ENCODE measurements around the gene GNA15.

DNA sequence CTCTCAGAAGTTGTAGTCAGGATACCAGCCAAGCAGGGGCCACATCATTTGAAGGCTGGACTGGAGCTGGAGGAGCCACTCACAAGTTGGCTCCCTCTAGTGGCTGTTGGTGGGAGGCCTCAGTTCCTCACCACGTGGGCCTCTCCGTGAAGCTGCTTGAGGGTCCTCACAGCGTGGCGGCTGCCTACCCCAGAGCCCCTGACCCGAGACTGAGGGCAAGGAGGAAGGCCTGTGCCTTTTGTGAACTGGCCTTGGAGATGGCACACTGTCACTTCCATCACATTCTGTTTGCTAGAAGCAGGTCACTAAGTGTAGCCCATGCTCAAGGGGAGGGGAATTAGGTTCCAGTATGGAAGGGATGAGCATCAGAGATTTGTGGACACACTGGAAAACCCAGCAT is 27.1 kb upstream of the GNA15 start:
- TF ChIP-seq, protein P1, sequence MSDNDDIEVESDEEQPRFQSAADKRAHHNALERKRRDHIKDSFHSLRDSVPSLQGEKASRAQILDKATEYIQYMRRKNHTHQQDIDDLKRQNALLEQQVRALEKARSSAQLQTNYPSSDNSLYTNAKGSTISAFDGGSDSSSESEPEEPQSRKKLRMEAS (IDR thresholded peaks at IDR 0.05) = peak; percentile 96
- no peak for TF ChIP-seq TAF1 (IDR thresholded peaks at IDR 0.05; ENCODE audit: low read depth, low read length)
- TF ChIP-seq ATF2 (IDR thresholded peaks at IDR 0.05; ENCODE audit: low read length) = no peak
- TF ChIP-seq SRF (IDR thresholded peaks at IDR 0.05; ENCODE audit: low read depth, low read length) = no peak
- TF ChIP-seq, protein P2, sequence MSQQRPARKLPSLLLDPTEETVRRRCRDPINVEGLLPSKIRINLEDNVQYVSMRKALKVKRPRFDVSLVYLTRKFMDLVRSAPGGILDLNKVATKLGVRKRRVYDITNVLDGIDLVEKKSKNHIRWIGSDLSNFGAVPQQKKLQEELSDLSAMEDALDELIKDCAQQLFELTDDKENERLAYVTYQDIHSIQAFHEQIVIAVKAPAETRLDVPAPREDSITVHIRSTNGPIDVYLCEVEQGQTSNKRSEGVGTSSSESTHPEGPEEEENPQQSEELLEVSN (IDR thresholded peaks at IDR 0.05) = peak; percentile 76
- peak; percentile 74 to 97 (median 92) for TF ChIP-seq CTCF (IDR thresholded peaks at IDR 0.05; ENCODE audit: control extremely low read depth in 1 of 3, insufficient read depth in 1 of 3, low read depth in 1 of 3, low read length in 3 of 3)
- TF ChIP-seq SUZ12 (IDR thresholded peaks at IDR 0.05; ENCODE audit: low read length) = no peak
- TF ChIP-seq SIN3A (conservative IDR thresholded peaks at IDR 0.05 in 1 of 2, IDR thresholded peaks at IDR 0.05 in 1 of 2; ENCODE audit: low read depth in 1 of 2, low read length in 2 of 2) = peak in 1 of 2 experiments; percentile 49; a peak in 1 of 4 replicates
- TF ChIP-seq POLR2A (IDR thresholded peaks at IDR 0.05; ENCODE audit: control extremely low read depth in 1 of 2, low read depth in 2 of 2, low read length in 2 of 2) = no peak
- TF ChIP-seq RAD21 (IDR thresholded peaks at IDR 0.05 in 1 of 2, conservative IDR thresholded peaks at IDR 0.05 in 1 of 2; ENCODE audit: low read depth in 2 of 2, low read length in 2 of 2) = peak; percentile 49 to 59
- no peak for TF ChIP-seq SIX5 (IDR thresholded peaks at IDR 0.05; ENCODE audit: low read depth, low read length)
- TF ChIP-seq KDM1A (IDR thresholded peaks at IDR 0.05; ENCODE audit: borderline replicate concordance, low read length) = no peak
- TF ChIP-seq BRCA1 (IDR thresholded peaks at IDR 0.05; ENCODE audit: low read depth, low read length) = no peak
